ENCODE results near the gene GLI3. TPM values are rescaled to one million over a fixed set of nuclear protein-coding genes. Genes with fewer than 3 reads are reported as not detected.

GLI3 gene
- total RNA-seq, 1 experiment from 2014 or later, result 45.0 TPM

GRCh38 chr7:41972270-41972669, 264.7 kb downstream of the GLI3 start:
- Histone ChIP-seq H4K8ac (replicated peaks; ENCODE audit: insufficient read length, low read depth, low read length) (no peak overlapping the region), H4K91ac (ENCODE audit: insufficient read length, low read depth, low read length) (no peak overlapping the region), H3K4ac (ENCODE audit: low read depth, low read length) (no peak overlapping the region), H3K9me3 (ENCODE audit: control insufficient read depth, low read depth, low read length) (no peaks in the 10 kb centered on the region), H4K20me1 (ENCODE audit: control insufficient read depth, insufficient read depth, insufficient read length) (no peaks in the 10 kb centered on the region), H3K23me2 (ENCODE audit: insufficient read length, low read depth, low read length, poor library complexity, severe bottlenecking) (no peaks in the 10 kb centered on the region), H3K4me2 (ENCODE audit: insufficient read depth, insufficient read length, low read length) (no peak overlapping the region), H2BK120ac (ENCODE audit: low read depth, low read length, poor library complexity, severe bottlenecking) (no peak overlapping the region), H3K79me1 (ENCODE audit: insufficient read depth, low read depth, low read length, poor library complexity, severe bottlenecking) (no peaks in the 10 kb centered on the region), H2BK15ac (ENCODE audit: low read depth, low read length) (no peak overlapping the region), H2BK20ac (ENCODE audit: low read depth, low read length, poor library complexity, severe bottlenecking) (no peak overlapping the region), H3K56ac (ENCODE audit: insufficient read length, low read depth, low read length) (no peak overlapping the region), H2AFZ (ENCODE audit: low read length) (no peak overlapping the region), H3K4me1 (ENCODE audit: insufficient read depth, low read length) (no peaks in the 10 kb centered on the region), H3K9ac (ENCODE audit: extremely low read depth, insufficient read length, low read length) (no peak overlapping the region), H3K23ac (ENCODE audit: insufficient read length, low read depth, low read length) (no peak overlapping the region), H2BK12ac (ENCODE audit: insufficient read length, low read depth, low read length) (no peak overlapping the region), H3K79me2 (ENCODE audit: insufficient read depth, low read length) (no peaks in the 10 kb centered on the region), H3T11ph (ENCODE audit: low read length) (no peak overlapping the region), H3K14ac (ENCODE audit: insufficient read depth, low read length) (no peak overlapping the region), H3K27ac (ENCODE audit: insufficient read length, low read depth, low read length) (no peak overlapping the region), H4K5ac (ENCODE audit: insufficient read length, low read depth, low read length) (no peak overlapping the region), H3K27me3 (ENCODE audit: insufficient read depth, low read length) (no peaks in the 10 kb centered on the region), H3K18ac (ENCODE audit: insufficient read length, low read depth, low read length) (no peak overlapping the region), H2AK5ac (ENCODE audit: insufficient read length, low read length) (no peak overlapping the region), H2BK5ac (ENCODE audit: insufficient read length, low read length) (no peak overlapping the region)
- WGBS (ENCODE audit: extremely low coverage, insufficient read length, low lambda C conversion rate), result no CpG with 5 or more reads among the region's 13 CpGs
- Mint-ChIP-seq H3K27ac (no peak overlapping the region), H3K4me3 (no peak overlapping the region), H3K36me3 (ENCODE audit: insufficient read depth in 1 of 3, low read depth in 3 of 3) (peaks cover 10 to 32% (median 17%) of the 10 kb centered on the region in 3 experiments; a peak in 6 of 7 replicates), H3K4me1 (peaks cover 3 to 5% of the 10 kb centered on the region in 2 experiments), H3K9me3 (no peaks in the 10 kb centered on the region), H3K27me3 (ENCODE audit: low read depth) (no peaks in the 10 kb centered on the region)
- DNase-seq, result no peak
- TF ChIP-seq CTCF (conservative IDR thresholded peaks at IDR 0.05), result no peak
